HepG2 (cell line): ENCODE results near the gene ZC3H4. TPM values are rescaled to one million over a fixed set of nuclear protein-coding genes. Genes with fewer than 3 reads are reported as not detected.

Experiments used
- ATAC-seq: fragments of 200-7000 bp; cut with Tn5 transposase; 3 replicates; pipeline ENCODE4 v1.9.1; 2020; ENCODE audit warnings: mild to moderate bottlenecking, moderate library complexity
- BruUV-seq: library from RNA; stranded (reverse); fragments of 400-500 nt; replicated peaks from 2 replicates; lab custom pipeline; 2021; lab: Mats Ljungman, UMichigan
- CTCF ChIA-PET: fragments of 300-600 bp; formaldehyde crosslinking; extraction: SDS; loops from one replicate; lab custom pipeline; 2021; ENCODE audit warnings: low total read pairs, inconsistent platforms, low intra/inter-chr PET ratio; lab: Yijun Ruan, JAX
- POLR2A ChIA-PET: fragments of 350-600 bp; sonication (Branson Sonifier 250); formaldehyde crosslinking; loops from one replicate; lab custom pipeline; 2020; ENCODE audit warnings: antibody characterized with exemption, inconsistent platforms; lab: Yijun Ruan, JAX
- DNase-seq: peaks from one replicate; pipeline ENCODE4 v3.0.0-alpha.2; 2015; ENCODE audit warnings: low spot score
- FAIRE-seq: peaks from 3 replicates; lab custom pipeline; 2011; peaks lifted over from hg19 to GRCh38; lab: Jason Lieb, UNC
- H2AFZ ChIP-seq: one replicate; pipeline ENCODE4 v1.6.1; 2011; ENCODE audit warnings: low read length, inconsistent platforms
- H3K27ac ChIP-seq: fragments of 300-600 bp; 3 replicates; pipeline ENCODE4 v1.8.0; 2011; ENCODE audit warnings: mixed run types, mild to moderate bottlenecking, mixed read lengths, low read length, inconsistent platforms; ENCODE audit not compliant: insufficient read depth; ENCODE audit errors: extremely low read length
- H3K27me3 ChIP-seq, 2 experiments: fragments of 200-600 bp in 1 of 2; 2 replicates in 1 of 2; 3 replicates in 1 of 2; pipeline versions ENCODE4 v1.6.0 to v1.8.0; 2011; ENCODE audit warnings: low read length in 2 of 2, mild to moderate bottlenecking in 2 of 2, moderate library complexity in 2 of 2, inconsistent platforms in 1 of 2; ENCODE audit not compliant: insufficient read depth in 2 of 2, control insufficient read depth in 1 of 2
- H3K36me3 ChIP-seq, 2 experiments: fragments of 200-600 bp in 1 of 2; replicated peaks in 1 of 2; 2 replicates in 1 of 2; 3 replicates in 1 of 2; pipeline versions ENCODE4 v1.5.1 to v1.8.0; 2011; ENCODE audit warnings: low read length in 2 of 2, inconsistent platforms in 1 of 2; ENCODE audit not compliant: insufficient read depth in 2 of 2, control insufficient read depth in 1 of 2
- H3K4me1 ChIP-seq: 2 replicates; pipeline ENCODE4 v1.5.1; 2012; ENCODE audit warnings: low read length, inconsistent platforms; ENCODE audit not compliant: insufficient read depth
- H3K4me2 ChIP-seq: 2 replicates; pipeline ENCODE4 v1.6.0; 2011; ENCODE audit warnings: low read depth, low read length, inconsistent platforms
- H3K4me3 ChIP-seq, 3 experiments: fragments of 200-600 bp in 1 of 3; sonication (generic), shearing (Covaris generic) in 1 of 3; replicated peaks in 1 of 3; 2 replicates each; pipeline ENCODE4 v1.5.1; 2011 to 2016; ENCODE audit warnings: low read length in 3 of 3, inconsistent platforms in 2 of 3, low read depth in 2 of 3, mild to moderate bottlenecking in 2 of 3, control low read depth in 1 of 3, mixed read lengths in 1 of 3; ENCODE audit not compliant: insufficient read depth in 1 of 3
- H3K79me2 ChIP-seq: one replicate; pipeline ENCODE4 v1.6.1; 2011; ENCODE audit warnings: low read length, inconsistent platforms; ENCODE audit not compliant: insufficient read depth
- H3K9ac ChIP-seq: 2 replicates; pipeline ENCODE4 v1.6.0; 2011; ENCODE audit warnings: mild to moderate bottlenecking, low read depth, low read length, inconsistent platforms; ENCODE audit not compliant: insufficient read depth
- H3K9me3 ChIP-seq: 2 replicates; pipeline ENCODE4 v1.5.1; 2012; ENCODE audit warnings: mild to moderate bottlenecking, low read length
- H4K20me1 ChIP-seq: 2 replicates; pipeline ENCODE4 v1.6.0; 2011; ENCODE audit warnings: inconsistent platforms, mild to moderate bottlenecking, low read length, moderate library complexity; ENCODE audit not compliant: insufficient read depth
- BCL6 ChIP-seq: IDR thresholded peaks from 2 replicates; pipeline ENCODE4 v1.6.1; 2016; ENCODE audit warnings: missing genetic modification reagents, missing compliant biosample characterization
- CHCHD3 ChIP-seq: sonication (generic); formaldehyde crosslinking; IDR thresholded peaks from 2 replicates; pipeline ENCODE4 v1.8.0; 2022; ENCODE audit warnings: mild to moderate bottlenecking, missing genetic modification reagents, moderate library complexity
- KLF15 ChIP-seq: sonication (generic); formaldehyde crosslinking; IDR thresholded peaks from 2 replicates; pipeline ENCODE4 v1.8.1; 2023; ENCODE audit warnings: borderline replicate concordance, mild to moderate bottlenecking, inconsistent platforms, missing genetic modification reagents, mixed read lengths
- MED13 ChIP-seq: sonication (generic); formaldehyde crosslinking; IDR thresholded peaks from 2 replicates; pipeline ENCODE4 v1.5.0; 2020; ENCODE audit warnings: missing genetic modification reagents
- NFE2L2 ChIP-seq: fragments of 150-350 bp; IDR thresholded peaks from 2 replicates; pipeline ENCODE4 v1.6.1; 2014; ENCODE audit warnings: low read length
- PCBP1 ChIP-seq: fragments of 200-400 bp; formaldehyde crosslinking; IDR thresholded peaks from 2 replicates; pipeline ENCODE4 v1.6.1; 2017; ENCODE audit warnings: mild to moderate bottlenecking, low read depth, low read length, borderline replicate concordance
- RARA ChIP-seq: IDR thresholded peaks from 2 replicates; pipeline ENCODE4 v1.6.1; 2016; ENCODE audit warnings: missing genetic modification reagents, missing compliant biosample characterization
- SIX1 ChIP-seq: sonication (generic); formaldehyde crosslinking; IDR thresholded peaks from 2 replicates; pipeline ENCODE4 v1.4.0; 2020; ENCODE audit warnings: missing genetic modification reagents, borderline replicate concordance
- SOX13 ChIP-seq, 3 experiments: fragments of 450-650 bp in 1 of 3; sonication (generic) in 1 of 3; formaldehyde crosslinking in 1 of 3; IDR thresholded peaks in 2 of 3; conservative IDR thresholded peaks in 1 of 3; 2 replicates each; pipeline versions ENCODE4 v1.5.0 to v1.6.1; 2016 to 2020; ENCODE audit warnings: antibody characterized with exemption in 1 of 3, mild to moderate bottlenecking in 1 of 3, missing compliant biosample characterization in 1 of 3, missing genetic modification reagents in 1 of 3, moderate library complexity in 1 of 3
- ZNF224 ChIP-seq: sonication (generic); formaldehyde crosslinking; IDR thresholded peaks from 2 replicates; pipeline ENCODE4 v1.5.0; 2020; ENCODE audit warnings: mild to moderate bottlenecking, missing genetic modification reagents
- ZNF577 ChIP-seq: sonication (generic); formaldehyde crosslinking; IDR thresholded peaks from 2 replicates; pipeline ENCODE4 v1.4.0; 2020; ENCODE audit warnings: mild to moderate bottlenecking, low read depth, missing genetic modification reagents, borderline replicate concordance
- ZSCAN22 ChIP-seq: sonication (generic); formaldehyde crosslinking; IDR thresholded peaks from 2 replicates; pipeline ENCODE4 v1.4.0; 2020; ENCODE audit warnings: mild to moderate bottlenecking, missing genetic modification reagents
- WGBS: methylation state at CpG from one replicate; pipeline ENCODE4 v1.1.6; 2017; ENCODE audit warnings: low lambda C conversion rate; 5-methylcytosine and 5-hydroxymethylcytosine counted together
- in situ Hi-C: cut with HindIII; loops from 2 replicates; pipeline ENCODE4 v1.10.0; 2017; ENCODE audit warnings: low pct_unique_long_range_greater_than_20kb; ENCODE audit not compliant: extremely low pct_ligation_motif_present
- intact Hi-C: fragments of 100-400 bp; cut with micrococcal nuclease; formaldehyde crosslinking; loops from one replicate; pipeline ENCODE4 v1.10.0; 2022; ENCODE audit not compliant: unreplicated experiment
- polyA plus RNA-seq, 8 experiments: library from polyadenylated mRNA; depleted of rRNA in 3 of 8; stranded (reverse) in 7 of 8; unstranded in 1 of 8; fragments of >200 nt; fragmentation: Illumina TruSeq in 4 of 8; extraction: Trizol in 4 of 8; gene quantifications; 2 replicates each; pipeline versions ENCODE4 v1.2.1 to v1.2.3, GENCODE V29; 2011 to 2016; ENCODE audit warnings: low read depth in 4 of 8, missing spikeins in 1 of 8, mixed read lengths in 1 of 8; ENCODE audit not compliant: insufficient read depth in 1 of 8
- total RNA-seq, 5 experiments: library from RNA; depleted of rRNA; stranded (reverse); fragments of >200 nt; fragmentation: Illumina TruSeq; extraction: Trizol; gene quantifications; 2 replicates each; pipeline ENCODE4 v1.2.3, GENCODE V29; 2016; ENCODE audit warnings: low read depth in 1 of 5
- TF ChIP-seq, protein P1 (sequence below): sonication (generic); formaldehyde crosslinking; IDR thresholded peaks from 2 replicates; pipeline ENCODE4 v1.8.0; 2022; ENCODE audit warnings: mild to moderate bottlenecking, missing genetic modification reagents, moderate library complexity
- TF ChIP-seq, protein P2 (sequence below): sonication (generic); formaldehyde crosslinking; IDR thresholded peaks from 2 replicates; pipeline ENCODE4 v1.4.0; 2020; ENCODE audit warnings: mild to moderate bottlenecking, missing genetic modification reagents
- TF ChIP-seq, protein P3 (sequence below): sonication (generic); formaldehyde crosslinking; IDR thresholded peaks from 2 replicates; pipeline ENCODE4 v1.8.0; 2022; ENCODE audit warnings: mild to moderate bottlenecking, missing genetic modification reagents
- TF ChIP-seq, protein P4 (sequence below): sonication (generic); formaldehyde crosslinking; IDR thresholded peaks from 2 replicates; pipeline ENCODE4 v1.8.0; 2022; ENCODE audit warnings: mild to moderate bottlenecking, missing genetic modification reagents; ENCODE audit not compliant: insufficient replicate concordance

The ZC3H4 gene
- total and polyA plus RNA-seq, 2 of the 13 experiments (the other 11 are each of a cell fraction or from before 2014, with no cell fraction given) = 1.8 to 10.7 TPM

DNA sequence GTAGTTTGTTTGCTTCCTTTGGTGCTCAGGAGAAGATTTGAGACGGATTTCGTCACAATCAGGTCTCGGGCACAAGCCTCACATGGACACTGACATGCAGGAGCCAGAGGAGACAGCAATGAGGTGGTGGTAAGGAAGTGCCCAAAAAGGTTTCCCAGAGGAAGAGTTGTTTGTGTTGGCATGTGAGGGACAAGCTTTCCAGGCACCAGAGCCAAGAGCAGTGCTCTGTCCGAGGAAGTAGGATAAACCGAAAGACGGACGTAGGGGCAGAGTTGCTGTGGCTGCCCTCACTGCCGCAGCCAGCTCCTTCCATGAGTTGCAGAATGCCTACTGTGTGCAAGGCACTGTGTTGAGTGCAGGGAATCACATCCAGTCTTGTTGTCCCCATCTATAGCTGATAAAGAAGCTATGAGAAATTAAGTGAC, 44.8 kb upstream of the ZC3H4 start:
- ATAC-seq (no peak), FAIRE-seq (no peak), DNase-seq (no peak)
- Histone ChIP-seq H3K79me2 (peaks cover 2% of the 10 kb centered on the region), H2AFZ (no peak overlapping the region), H3K27ac (peak overlapping the region; percentile 19), H3K9ac (no peak overlapping the region), H3K4me1 (0 out of 2 replicates have a peak, but pooled peaks cover 7% of the 10 kb centered on the region), H4K20me1 (no peaks in the 10 kb centered on the region; the same call in 1 of the 2 replicates), H3K4me3 (no peak overlapping the region), H3K4me2 (no peak overlapping the region), H3K36me3 (peaks cover 26 to 66% of the 10 kb centered on the region in 2 experiments), H3K27me3 (no peaks in the 10 kb centered on the region), H3K9me3 (no peaks in the 10 kb centered on the region)
- intact Hi-C loops = no loop called here
- ChIA-PET POLR2A (no interaction called here), CTCF (no interaction called here)
- in situ Hi-C loops = no loop called here
- 97% methylated on average over 8 of the region's 8 CpGs for WGBS
- no TSS peak for BruUV-seq
- TF ChIP-seq, protein P1, sequence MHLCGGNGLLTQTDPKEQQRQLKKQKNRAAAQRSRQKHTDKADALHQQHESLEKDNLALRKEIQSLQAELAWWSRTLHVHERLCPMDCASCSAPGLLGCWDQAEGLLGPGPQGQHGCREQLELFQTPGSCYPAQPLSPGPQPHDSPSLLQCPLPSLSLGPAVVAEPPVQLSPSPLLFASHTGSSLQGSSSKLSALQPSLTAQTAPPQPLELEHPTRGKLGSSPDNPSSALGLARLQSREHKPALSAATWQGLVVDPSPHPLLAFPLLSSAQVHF (CRISPR knock-in tag) = no peak
- TF ChIP-seq RARA (CRISPR knock-in tag) (no peak), ZNF224 (CRISPR knock-in tag) (no peak), BCL6 (no peak), SOX13 (IDR thresholded peaks at IDR 0.05) (no peak), SOX13 (CRISPR knock-in tag; conservative IDR thresholded peaks at IDR 0.05 in 1 of 2, IDR thresholded peaks at IDR 0.05 in 1 of 2) (no peak), ZSCAN22 (no peak), PCBP1 (no peak), CHCHD3 (CRISPR knock-in tag) (no peak), NFE2L2 (no peak), MED13 (CRISPR knock-in tag) (no peak), ZNF577 (CRISPR knock-in tag) (no peak), KLF15 (CRISPR knock-in tag) (no peak), SIX1 (CRISPR knock-in tag) (no peak)
- TF ChIP-seq, protein P2, sequence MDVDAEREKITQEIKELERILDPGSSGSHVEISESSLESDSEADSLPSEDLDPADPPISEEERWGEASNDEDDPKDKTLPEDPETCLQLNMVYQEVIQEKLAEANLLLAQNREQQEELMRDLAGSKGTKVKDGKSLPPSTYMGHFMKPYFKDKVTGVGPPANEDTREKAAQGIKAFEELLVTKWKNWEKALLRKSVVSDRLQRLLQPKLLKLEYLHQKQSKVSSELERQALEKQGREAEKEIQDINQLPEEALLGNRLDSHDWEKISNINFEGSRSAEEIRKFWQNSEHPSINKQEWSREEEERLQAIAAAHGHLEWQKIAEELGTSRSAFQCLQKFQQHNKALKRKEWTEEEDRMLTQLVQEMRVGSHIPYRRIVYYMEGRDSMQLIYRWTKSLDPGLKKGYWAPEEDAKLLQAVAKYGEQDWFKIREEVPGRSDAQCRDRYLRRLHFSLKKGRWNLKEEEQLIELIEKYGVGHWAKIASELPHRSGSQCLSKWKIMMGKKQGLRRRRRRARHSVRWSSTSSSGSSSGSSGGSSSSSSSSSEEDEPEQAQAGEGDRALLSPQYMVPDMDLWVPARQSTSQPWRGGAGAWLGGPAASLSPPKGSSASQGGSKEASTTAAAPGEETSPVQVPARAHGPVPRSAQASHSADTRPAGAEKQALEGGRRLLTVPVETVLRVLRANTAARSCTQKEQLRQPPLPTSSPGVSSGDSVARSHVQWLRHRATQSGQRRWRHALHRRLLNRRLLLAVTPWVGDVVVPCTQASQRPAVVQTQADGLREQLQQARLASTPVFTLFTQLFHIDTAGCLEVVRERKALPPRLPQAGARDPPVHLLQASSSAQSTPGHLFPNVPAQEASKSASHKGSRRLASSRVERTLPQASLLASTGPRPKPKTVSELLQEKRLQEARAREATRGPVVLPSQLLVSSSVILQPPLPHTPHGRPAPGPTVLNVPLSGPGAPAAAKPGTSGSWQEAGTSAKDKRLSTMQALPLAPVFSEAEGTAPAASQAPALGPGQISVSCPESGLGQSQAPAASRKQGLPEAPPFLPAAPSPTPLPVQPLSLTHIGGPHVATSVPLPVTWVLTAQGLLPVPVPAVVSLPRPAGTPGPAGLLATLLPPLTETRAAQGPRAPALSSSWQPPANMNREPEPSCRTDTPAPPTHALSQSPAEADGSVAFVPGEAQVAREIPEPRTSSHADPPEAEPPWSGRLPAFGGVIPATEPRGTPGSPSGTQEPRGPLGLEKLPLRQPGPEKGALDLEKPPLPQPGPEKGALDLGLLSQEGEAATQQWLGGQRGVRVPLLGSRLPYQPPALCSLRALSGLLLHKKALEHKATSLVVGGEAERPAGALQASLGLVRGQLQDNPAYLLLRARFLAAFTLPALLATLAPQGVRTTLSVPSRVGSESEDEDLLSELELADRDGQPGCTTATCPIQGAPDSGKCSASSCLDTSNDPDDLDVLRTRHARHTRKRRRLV (CRISPR knock-in tag) = no peak
- TF ChIP-seq, protein P3, sequence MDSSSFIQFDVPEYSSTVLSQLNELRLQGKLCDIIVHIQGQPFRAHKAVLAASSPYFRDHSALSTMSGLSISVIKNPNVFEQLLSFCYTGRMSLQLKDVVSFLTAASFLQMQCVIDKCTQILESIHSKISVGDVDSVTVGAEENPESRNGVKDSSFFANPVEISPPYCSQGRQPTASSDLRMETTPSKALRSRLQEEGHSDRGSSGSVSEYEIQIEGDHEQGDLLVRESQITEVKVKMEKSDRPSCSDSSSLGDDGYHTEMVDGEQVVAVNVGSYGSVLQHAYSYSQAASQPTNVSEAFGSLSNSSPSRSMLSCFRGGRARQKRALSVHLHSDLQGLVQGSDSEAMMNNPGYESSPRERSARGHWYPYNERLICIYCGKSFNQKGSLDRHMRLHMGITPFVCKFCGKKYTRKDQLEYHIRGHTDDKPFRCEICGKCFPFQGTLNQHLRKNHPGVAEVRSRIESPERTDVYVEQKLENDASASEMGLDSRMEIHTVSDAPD = no peak
- TF ChIP-seq, protein P4, sequence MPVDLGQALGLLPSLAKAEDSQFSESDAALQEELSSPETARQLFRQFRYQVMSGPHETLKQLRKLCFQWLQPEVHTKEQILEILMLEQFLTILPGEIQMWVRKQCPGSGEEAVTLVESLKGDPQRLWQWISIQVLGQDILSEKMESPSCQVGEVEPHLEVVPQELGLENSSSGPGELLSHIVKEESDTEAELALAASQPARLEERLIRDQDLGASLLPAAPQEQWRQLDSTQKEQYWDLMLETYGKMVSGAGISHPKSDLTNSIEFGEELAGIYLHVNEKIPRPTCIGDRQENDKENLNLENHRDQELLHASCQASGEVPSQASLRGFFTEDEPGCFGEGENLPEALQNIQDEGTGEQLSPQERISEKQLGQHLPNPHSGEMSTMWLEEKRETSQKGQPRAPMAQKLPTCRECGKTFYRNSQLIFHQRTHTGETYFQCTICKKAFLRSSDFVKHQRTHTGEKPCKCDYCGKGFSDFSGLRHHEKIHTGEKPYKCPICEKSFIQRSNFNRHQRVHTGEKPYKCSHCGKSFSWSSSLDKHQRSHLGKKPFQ = no peak
